ENCODE results near the gene USF1. TPM values are rescaled to one million over a fixed set of nuclear protein-coding genes. Genes with fewer than 3 reads are reported as not detected.

Gene USF1
- total and polyA plus RNA-seq, 4 donors: 67.5 to 95.1 (median 73.5) TPM

DNA sequence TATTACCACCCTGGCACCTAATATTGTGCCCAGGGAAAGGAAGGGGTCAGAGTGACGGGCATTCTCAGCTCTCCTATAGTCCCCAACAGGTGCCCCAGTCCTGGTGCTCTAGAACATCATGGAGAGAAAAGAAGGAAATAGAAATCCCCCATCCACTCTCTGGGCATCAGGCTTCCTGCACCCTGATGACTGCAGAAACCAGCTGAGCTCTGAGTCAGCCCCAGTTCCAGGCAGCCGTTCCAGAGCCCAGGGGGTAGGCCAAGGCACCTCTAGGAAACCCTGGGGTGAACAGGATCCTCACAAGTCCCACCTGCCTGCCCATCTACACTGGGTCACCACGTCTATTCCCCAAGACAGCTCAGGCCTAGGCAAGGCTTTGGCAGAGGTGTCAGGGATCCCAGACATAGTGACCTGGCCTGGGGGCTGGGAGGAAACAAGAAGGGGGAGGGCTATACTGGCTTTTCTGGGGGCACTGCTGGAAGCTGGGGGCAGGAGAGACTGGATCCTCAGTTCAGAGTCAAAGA lies 42.9 kb upstream of the USF1 start:
- no peaks in the 10 kb centered on the region for H3K27me3 ChIP-seq (ENCODE audit: control insufficient read depth in 3 of 3, insufficient read depth in 3 of 3, low read length in 2 of 3)
- no peak for ATAC-seq (ENCODE audit: insufficient read depth, low FRiP score)
- peak overlapping the region in 1 of 2 donors; percentile 92 for H3K27ac ChIP-seq (ENCODE audit: low read depth in 1 of 2, low read length in 1 of 2)
- H3K4me3 ChIP-seq: no peak overlapping the region
- no peak for DNase-seq
- TF ChIP-seq, protein P1, sequence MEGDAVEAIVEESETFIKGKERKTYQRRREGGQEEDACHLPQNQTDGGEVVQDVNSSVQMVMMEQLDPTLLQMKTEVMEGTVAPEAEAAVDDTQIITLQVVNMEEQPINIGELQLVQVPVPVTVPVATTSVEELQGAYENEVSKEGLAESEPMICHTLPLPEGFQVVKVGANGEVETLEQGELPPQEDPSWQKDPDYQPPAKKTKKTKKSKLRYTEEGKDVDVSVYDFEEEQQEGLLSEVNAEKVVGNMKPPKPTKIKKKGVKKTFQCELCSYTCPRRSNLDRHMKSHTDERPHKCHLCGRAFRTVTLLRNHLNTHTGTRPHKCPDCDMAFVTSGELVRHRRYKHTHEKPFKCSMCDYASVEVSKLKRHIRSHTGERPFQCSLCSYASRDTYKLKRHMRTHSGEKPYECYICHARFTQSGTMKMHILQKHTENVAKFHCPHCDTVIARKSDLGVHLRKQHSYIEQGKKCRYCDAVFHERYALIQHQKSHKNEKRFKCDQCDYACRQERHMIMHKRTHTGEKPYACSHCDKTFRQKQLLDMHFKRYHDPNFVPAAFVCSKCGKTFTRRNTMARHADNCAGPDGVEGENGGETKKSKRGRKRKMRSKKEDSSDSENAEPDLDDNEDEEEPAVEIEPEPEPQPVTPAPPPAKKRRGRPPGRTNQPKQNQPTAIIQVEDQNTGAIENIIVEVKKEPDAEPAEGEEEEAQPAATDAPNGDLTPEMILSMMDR (IDR thresholded peaks at IDR 0.05; ENCODE audit: control extremely low read depth, extremely low read depth): no peak
- H3K36me3 ChIP-seq (ENCODE audit: control insufficient read depth in 4 of 4, insufficient read depth in 4 of 4, low read length in 4 of 4): no peaks in the 10 kb centered on the region
- H3K9me3 ChIP-seq (ENCODE audit: control insufficient read depth in 4 of 4, insufficient read depth in 3 of 4, low read length in 3 of 4): no peaks in the 10 kb centered on the region
- WGBS, 2 donors: 67 to 76% methylated on average over 3 of the region's 3 CpGs
- peak overlapping the region; percentile 33 to 57 for H3K9ac ChIP-seq (ENCODE audit: insufficient read depth in 1 of 2, low read length in 2 of 2)
- H3K4me1 ChIP-seq (ENCODE audit: control insufficient read depth in 5 of 5, insufficient read depth in 5 of 5, low read length in 5 of 5): peaks cover 0 to 11% (median 3%) of the 10 kb centered on the region in 5 donors

DNA sequence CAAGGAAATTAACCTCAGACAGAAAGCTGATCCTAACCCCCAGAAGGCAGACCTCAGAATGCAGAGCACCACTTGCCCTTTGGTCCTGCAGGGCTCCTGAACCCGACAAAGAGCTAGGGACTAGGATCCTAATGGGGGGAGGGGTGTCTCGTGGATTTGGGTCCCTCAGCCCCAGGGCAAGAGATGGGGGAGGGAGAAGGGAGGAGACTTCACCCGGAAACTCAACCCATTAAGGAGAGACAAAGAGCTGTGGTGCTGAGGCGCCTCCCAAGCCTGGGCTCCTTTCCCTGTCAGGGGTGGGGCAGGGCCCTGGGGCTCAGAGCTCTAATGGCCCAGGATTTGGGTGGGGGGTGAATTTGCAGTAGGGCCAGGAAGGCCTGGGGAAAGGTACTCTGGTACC lies 40.7 kb upstream of the USF1 start:
- Histone ChIP-seq H3K4me3 (no peak overlapping the region), H3K27me3 (ENCODE audit: control insufficient read depth in 3 of 3, insufficient read depth in 3 of 3, low read length in 2 of 3) (no peaks in the 10 kb centered on the region), H3K4me1 (ENCODE audit: control insufficient read depth in 5 of 5, insufficient read depth in 5 of 5, low read length in 5 of 5) (peaks cover 0 to 16% (median 3%) of the 10 kb centered on the region in 5 donors), H3K27ac (ENCODE audit: low read depth in 1 of 2, low read length in 1 of 2) (no peak overlapping the region), H3K36me3 (ENCODE audit: control insufficient read depth in 4 of 4, insufficient read depth in 4 of 4, low read length in 4 of 4) (no peaks in the 10 kb centered on the region), H3K9ac (ENCODE audit: insufficient read depth in 1 of 2, low read length in 2 of 2) (no peak overlapping the region), H3K9me3 (ENCODE audit: control insufficient read depth in 4 of 4, insufficient read depth in 3 of 4, low read length in 3 of 4) (no peaks in the 10 kb centered on the region)
- 46 to 74% methylated on average over 4 of the region's 4 CpGs for WGBS, 2 donors
- TF ChIP-seq, protein P1 (IDR thresholded peaks at IDR 0.05; ENCODE audit: control extremely low read depth, extremely low read depth): no peak
- no peak for ATAC-seq (ENCODE audit: insufficient read depth, low FRiP score)
- no peak for DNase-seq

DNA sequence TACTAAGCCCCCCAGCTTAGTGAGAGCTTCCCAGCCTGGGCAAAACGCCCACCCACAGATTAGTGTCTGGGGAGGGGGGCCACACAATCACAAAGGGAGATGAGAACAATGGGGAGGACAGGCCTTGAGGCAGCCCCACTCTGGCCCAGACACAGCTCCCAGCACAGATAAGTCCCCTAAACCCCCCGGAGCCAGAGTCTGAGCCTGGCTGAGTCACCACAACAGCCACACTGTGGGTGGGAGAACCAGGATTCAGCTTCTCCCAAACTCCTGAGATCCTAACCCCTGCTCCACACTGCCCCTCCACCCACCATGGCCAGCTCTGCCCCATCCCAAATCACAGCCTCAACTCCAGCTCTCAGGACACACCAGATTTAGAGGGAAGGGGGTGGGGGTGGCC lies 39.4 kb upstream of the USF1 start:
- H3K27ac ChIP-seq (ENCODE audit: low read depth in 1 of 2, low read length in 1 of 2): peak overlapping the region in 1 of 2 donors; percentile 50
- H3K36me3 ChIP-seq (ENCODE audit: control insufficient read depth in 4 of 4, insufficient read depth in 4 of 4, low read length in 4 of 4): no peaks in the 10 kb centered on the region
- no peaks in the 10 kb centered on the region for H3K9me3 ChIP-seq (ENCODE audit: control insufficient read depth in 4 of 4, insufficient read depth in 3 of 4, low read length in 3 of 4)
- H3K27me3 ChIP-seq (ENCODE audit: control insufficient read depth in 3 of 3, insufficient read depth in 3 of 3, low read length in 2 of 3): no peaks in the 10 kb centered on the region
- 70 to 84% methylated on average over 2 of the region's 2 CpGs for WGBS, 2 donors
- H3K4me3 ChIP-seq: no peak overlapping the region
- peaks cover 0 to 15% (median 3%) of the 10 kb centered on the region in 5 donors for H3K4me1 ChIP-seq (ENCODE audit: control insufficient read depth in 5 of 5, insufficient read depth in 5 of 5, low read length in 5 of 5)
- H3K9ac ChIP-seq (ENCODE audit: insufficient read depth in 1 of 2, low read length in 2 of 2): no peak overlapping the region
- ATAC-seq (ENCODE audit: insufficient read depth, low FRiP score) (no peak), DNase-seq (no peak)
- TF ChIP-seq, protein P1 (IDR thresholded peaks at IDR 0.05; ENCODE audit: control extremely low read depth, extremely low read depth): no peak

DNA sequence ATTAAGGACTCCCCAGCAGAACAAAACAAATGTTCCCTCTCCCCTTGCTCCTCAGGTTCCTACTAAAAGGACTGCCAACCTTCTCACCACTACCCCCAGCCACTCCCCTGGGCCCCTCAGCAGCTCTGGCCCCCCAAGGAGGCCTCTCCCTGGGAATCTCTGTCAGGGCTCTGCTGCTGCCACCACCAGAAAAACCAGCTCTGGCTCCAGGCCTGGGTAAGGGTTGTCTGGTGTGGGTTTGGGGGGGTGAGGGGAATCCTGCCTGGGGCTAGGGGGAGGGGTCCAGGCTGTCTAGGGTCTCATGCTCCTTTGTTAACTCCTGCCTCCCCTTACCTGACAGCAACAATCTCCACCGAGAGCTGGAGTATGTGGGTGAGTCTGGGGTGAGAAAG lies 38.8 kb upstream of the USF1 start:
- peaks cover 0 to 1% (median 0%) of the 10 kb centered on the region in 4 donors for H3K9me3 ChIP-seq (ENCODE audit: control insufficient read depth in 4 of 4, insufficient read depth in 3 of 4, low read length in 3 of 4)
- H3K27ac ChIP-seq (ENCODE audit: low read depth in 1 of 2, low read length in 1 of 2): peak overlapping the region in 1 of 2 donors; percentile 90
- TF ChIP-seq, protein P1 (IDR thresholded peaks at IDR 0.05; ENCODE audit: control extremely low read depth, extremely low read depth): no peak
- peaks cover 0 to 9% (median 3%) of the 10 kb centered on the region in 5 donors for H3K4me1 ChIP-seq (ENCODE audit: control insufficient read depth in 5 of 5, insufficient read depth in 5 of 5, low read length in 5 of 5)
- ATAC-seq (ENCODE audit: insufficient read depth, low FRiP score): no peak
- peak in 2 of 3 donors; percentile 39 to 44 for DNase-seq
- H3K36me3 ChIP-seq (ENCODE audit: control insufficient read depth in 4 of 4, insufficient read depth in 4 of 4, low read length in 4 of 4): no peaks in the 10 kb centered on the region
- H3K9ac ChIP-seq (ENCODE audit: insufficient read depth in 1 of 2, low read length in 2 of 2): no peak overlapping the region
- WGBS, 2 donors: 90 to 100% methylated on average over 1 of the region's 1 CpG
- no peaks in the 10 kb centered on the region for H3K27me3 ChIP-seq (ENCODE audit: control insufficient read depth in 3 of 3, insufficient read depth in 3 of 3, low read length in 2 of 3)
- no peak overlapping the region for H3K4me3 ChIP-seq

All from lung (tissue), 12 donors.